HCT116 (cell line): Measurements from ENCODE around the gene LPO. TPM values are rescaled to one million over a fixed set of nuclear protein-coding genes. Genes with fewer than 3 reads are reported as not detected.
A peak's percentile ranks its signal among the peaks of the same experiment; 100 is the strongest.

Experiments
- ATAC-seq: fragments of 200-7000 bp; cut with Tn5 transposase; 2 replicates; pipeline ENCODE4 v1.9.1; 2020; ENCODE audit warnings: mild to moderate bottlenecking, moderate library complexity
- BruUV-seq: library from RNA; stranded (reverse); fragments of 400-500 nt; replicated peaks from 2 replicates; lab custom pipeline; 2021; lab: Mats Ljungman, UMichigan
- CTCF ChIA-PET: fragments of 300-600 bp; sonication (Branson Sonifier 250); formaldehyde crosslinking; loops from one replicate; lab custom pipeline; 2021; ENCODE audit warnings: antibody characterized with exemption; lab: Charles Lee
- POLR2A ChIA-PET: fragments of 300-600, 350-600 bp; sonication (Branson Sonifier 250); formaldehyde crosslinking; loops from one replicate; lab custom pipeline; 2021; ENCODE audit warnings: antibody characterized with exemption; lab: Charles Lee
- RAD21 ChIA-PET, 2 experiments: fragments of 300-600 bp; sonication (Branson Sonifier 250); formaldehyde crosslinking; loops; one replicate each; lab custom pipeline; 2023; ENCODE audit warnings: low total read pairs in 2 of 2; ENCODE audit not compliant: uncharacterized antibody in 2 of 2, unreplicated experiment in 2 of 2, low non-redundant PET in 1 of 2; lab: Charles Lee
- DNase-seq: peaks from one replicate; pipeline ENCODE4 v3.0.0-alpha.2; 2010; ENCODE audit warnings: low read depth, low spot score
- H2AFZ ChIP-seq: fragments of 200-600 bp; shearing (Covaris generic), sonication (generic); 2 replicates; pipeline ENCODE4 v1.6.1; 2017; ENCODE audit warnings: low read depth, mixed run types, mixed read lengths, antibody characterized with exemption, low read length; ENCODE audit not compliant: poor library complexity, severe bottlenecking
- H3K27ac ChIP-seq: 2 replicates; pipeline ENCODE4 v1.5.1; 2012; ENCODE audit warnings: low read depth, low read length
- H3K27me3 ChIP-seq: fragments of 200-600 bp; sonication (generic); 2 replicates; pipeline ENCODE4 v1.6.1; 2016; ENCODE audit warnings: mixed run types, low read length, mixed read lengths; ENCODE audit not compliant: insufficient read depth
- H3K36me3 ChIP-seq, 2 experiments: fragments of 200-500 bp in 1 of 2; fragments of 200-600 bp in 1 of 2; sonication (Bioruptor generic) in 1 of 2; sonication (generic) in 1 of 2; 2 replicates each; pipeline versions ENCODE4 v1.5.1 to v1.6.1; 2014 to 2016; ENCODE audit warnings: low read length in 2 of 2, inconsistent platforms in 1 of 2, mixed read lengths in 1 of 2, mixed run types in 1 of 2; ENCODE audit not compliant: insufficient read depth in 2 of 2, control insufficient read depth in 1 of 2
- H3K4me1 ChIP-seq, 2 experiments: fragments of 200-600 bp in 1 of 2; sonication (generic) in 1 of 2; 2 replicates each; pipeline versions ENCODE4 v1.5.1 to v1.6.1; 2012 to 2017; ENCODE audit warnings: low read length in 2 of 2, inconsistent platforms in 1 of 2, mild to moderate bottlenecking in 1 of 2, mixed read lengths in 1 of 2, mixed run types in 1 of 2, moderate library complexity in 1 of 2; ENCODE audit not compliant: insufficient read depth in 2 of 2, control insufficient read depth in 1 of 2
- H3K4me2 ChIP-seq: fragments of 200-600 bp; sonication (generic); 2 replicates; pipeline ENCODE4 v1.6.1; 2017; ENCODE audit warnings: mixed run types, low read length, mixed read lengths
- H3K4me3 ChIP-seq, 2 experiments: fragments of 200-600 bp in 1 of 2; sonication (generic) in 1 of 2; replicated peaks in 1 of 2; 2 replicates each; pipeline ENCODE4 v1.5.1; 2011 to 2016; ENCODE audit warnings: low read length in 2 of 2, control low read depth in 1 of 2, low read depth in 1 of 2, mild to moderate bottlenecking in 1 of 2, mixed read lengths in 1 of 2, mixed run types in 1 of 2
- H3K79me2 ChIP-seq: fragments of 200-600 bp; sonication (generic); 2 replicates; pipeline ENCODE4 v1.6.1; 2017; ENCODE audit warnings: mild to moderate bottlenecking, mixed run types, low read length, moderate library complexity, mixed read lengths; ENCODE audit not compliant: insufficient read depth
- H3K9ac ChIP-seq: fragments of 200-600 bp; sonication (generic); 2 replicates; pipeline ENCODE4 v1.6.1; 2016; ENCODE audit warnings: low read length, mixed read lengths
- H3K9me2 ChIP-seq: fragments of 200-600 bp; sonication (generic), shearing (Covaris generic); 2 replicates; pipeline ENCODE4 v1.6.1; 2017; ENCODE audit warnings: mixed run types, mild to moderate bottlenecking, moderate library complexity; ENCODE audit not compliant: insufficient read depth
- H3K9me3 ChIP-seq, 2 experiments: fragments of 200-500 bp in 1 of 2; fragments of 200-600 bp in 1 of 2; sonication (Bioruptor generic) in 1 of 2; sonication (generic) in 1 of 2; 2 replicates each; pipeline ENCODE4 v1.6.1; 2014 to 2017; ENCODE audit warnings: low read length in 2 of 2, mixed read lengths in 2 of 2, inconsistent platforms in 1 of 2, low read depth in 1 of 2, mild to moderate bottlenecking in 1 of 2, mixed run types in 1 of 2, moderate library complexity in 1 of 2; ENCODE audit not compliant: control insufficient read depth in 1 of 2, insufficient read depth in 1 of 2
- H4K20me1 ChIP-seq: fragments of 200-600 bp; sonication (generic), shearing (Covaris generic); 2 replicates; pipeline ENCODE4 v1.6.1; 2017; ENCODE audit warnings: mixed run types, mild to moderate bottlenecking, moderate library complexity; ENCODE audit not compliant: insufficient read depth
- ATF3 ChIP-seq: IDR thresholded peaks from 2 replicates; pipeline ENCODE4 v1.6.1; 2012
- EZH2 ChIP-seq: fragments of 200-600 bp; sonication (generic); IDR thresholded peaks from 2 replicates; pipeline ENCODE4 v1.6.1; 2017; ENCODE audit warnings: antibody characterized with exemption, mixed run types
- EZH2phosphoT487 ChIP-seq: fragments of 200-600 bp; IDR thresholded peaks from 2 replicates; pipeline ENCODE4 v1.6.1; 2018; ENCODE audit warnings: antibody characterized with exemption, borderline replicate concordance
- FOSL1 ChIP-seq: IDR thresholded peaks from 2 replicates; pipeline ENCODE4 v1.6.1; 2012; ENCODE audit warnings: low read depth
- JUND ChIP-seq: IDR thresholded peaks from 2 replicates; pipeline ENCODE4 v1.6.1; 2012
- POLR2A ChIP-seq: IDR thresholded peaks from 2 replicates; pipeline ENCODE4 v1.7.0; 2011; ENCODE audit warnings: borderline replicate concordance; ENCODE audit not compliant: insufficient read depth, insufficient read length; ENCODE audit errors: extremely low read depth
- RAD21 ChIP-seq: IDR thresholded peaks from 2 replicates; pipeline ENCODE4 v1.6.1; 2012; ENCODE audit warnings: low read depth, mild to moderate bottlenecking
- SIN3A ChIP-seq: IDR thresholded peaks from 2 replicates; pipeline ENCODE4 v1.6.1; 2012; ENCODE audit warnings: low read depth
- SRF ChIP-seq: IDR thresholded peaks from 2 replicates; pipeline ENCODE4 v1.6.1; 2012; ENCODE audit warnings: low read depth
- YY1 ChIP-seq: IDR thresholded peaks from 2 replicates; pipeline ENCODE4 v1.6.1; 2011; ENCODE audit warnings: low read length, low read depth, moderate library complexity, mild to moderate bottlenecking; ENCODE audit not compliant: insufficient replicate concordance; ENCODE audit errors: extremely low read depth
- ZBTB33 ChIP-seq: IDR thresholded peaks from 2 replicates; pipeline ENCODE4 v1.6.1; 2011; ENCODE audit warnings: mild to moderate bottlenecking, low read length, moderate library complexity; ENCODE audit not compliant: insufficient replicate concordance; ENCODE audit errors: extremely low read depth
- ZFX ChIP-seq: fragments of 450-650 bp; IDR thresholded peaks from 2 replicates; pipeline ENCODE4 v1.6.1; 2017
- ZNF274 ChIP-seq: fragments of 200-500 bp; sonication (Bioruptor generic); IDR thresholded peaks from 2 replicates; pipeline ENCODE4 v1.6.1; 2014; ENCODE audit warnings: mild to moderate bottlenecking, low read depth, low read length, inconsistent platforms
- intact Hi-C: fragments of 100-400 bp; cut with micrococcal nuclease; formaldehyde crosslinking; loops from 2 replicates; pipeline ENCODE4 v1.10.0; 2022
- total RNA-seq: library from RNA; stranded (reverse); gene quantifications from one replicate; pipeline ENCODE4 v1.2.1, GENCODE V29; 2021; ENCODE audit not compliant: unreplicated experiment
- TF ChIP-seq, protein P1 (sequence below), 3 experiments: fragments of 200-600 bp in 1 of 3; sonication (generic) in 1 of 3; IDR thresholded peaks in 2 of 3; conservative IDR thresholded peaks in 1 of 3; 2 replicates each; pipeline ENCODE4 v1.5.1; 2012 to 2017; ENCODE audit warnings: low read depth in 2 of 3, low read length in 2 of 3, antibody characterized with exemption in 1 of 3, borderline replicate concordance in 1 of 3, control low read depth in 1 of 3, mild to moderate bottlenecking in 1 of 3, mixed read lengths in 1 of 3, mixed run types in 1 of 3, moderate library complexity in 1 of 3; ENCODE audit not compliant: insufficient read depth in 1 of 3

The LPO gene
- total RNA-seq, 1 experiment from 2014 or later, result not detected

DNA sequence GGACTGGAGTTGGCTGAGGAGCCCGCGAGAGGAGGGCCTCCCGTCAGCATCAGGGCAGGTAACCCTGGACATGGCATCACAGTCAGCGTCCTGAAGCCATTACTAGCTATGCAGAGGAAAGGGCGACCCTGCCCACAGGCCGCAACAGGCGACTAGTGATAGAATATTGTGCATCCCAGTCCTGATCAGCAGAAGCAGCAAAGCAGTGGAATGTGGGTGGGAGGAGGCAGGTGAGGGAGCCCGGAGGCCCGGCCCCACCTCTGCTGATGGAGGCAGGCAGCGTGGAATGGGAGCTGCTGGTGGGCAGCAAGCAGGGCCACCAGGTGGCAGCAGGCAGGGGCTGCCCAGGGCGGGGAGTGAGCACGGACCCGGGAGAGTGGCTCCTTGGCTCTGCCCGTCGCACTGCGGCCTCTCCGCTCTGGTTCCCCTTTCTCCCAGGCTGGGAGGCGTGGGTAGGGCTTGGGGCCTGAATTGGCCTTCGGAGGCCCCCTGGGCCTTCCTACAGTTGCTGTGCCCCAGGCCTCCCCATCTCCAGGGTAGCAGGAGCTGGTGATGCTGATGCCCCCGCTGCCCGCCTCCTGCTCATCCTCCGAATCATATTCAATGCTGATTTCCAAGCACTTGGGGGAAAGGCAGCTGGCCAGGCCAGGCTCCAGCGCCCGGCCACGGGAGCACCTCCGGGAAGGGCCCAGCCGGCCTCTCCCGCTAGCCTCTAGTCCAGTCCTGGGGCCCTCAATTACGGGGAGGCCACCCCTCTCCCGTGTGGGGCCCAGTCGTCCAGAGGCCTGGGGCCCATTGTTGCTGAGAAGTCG, 70.0 kb downstream of the LPO start:
- H3K27me3 ChIP-seq, result no peaks in the 10 kb centered on the region
- H3K79me2 ChIP-seq, result no peaks in the 10 kb centered on the region
- H3K9ac ChIP-seq, result no peak overlapping the region
- H3K9me2 ChIP-seq, result no peaks in the 10 kb centered on the region
- intact Hi-C loops, result no loop called here
- H3K9me3 ChIP-seq, result no peaks in the 10 kb centered on the region
- no peak overlapping the region for H3K27ac ChIP-seq
- H3K4me2 ChIP-seq, result no peak overlapping the region
- peaks cover 0 to 9% of the 10 kb centered on the region in 2 experiments; a peak in 2 of 4 replicates for H3K4me1 ChIP-seq
- H3K36me3 ChIP-seq, result no peaks in the 10 kb centered on the region
- ATAC-seq (peak; percentile 61), DNase-seq (no peak)
- POLR2A ChIA-PET, result interaction anchor here (1.4 kb wide), 1 partner anchor 323 kb away, joined by 3 read pairs; no protein-coding TSS in a partner anchor
- H3K4me3 ChIP-seq, result no peak overlapping the region
- H4K20me1 ChIP-seq, result no peaks in the 10 kb centered on the region
- CTCF ChIA-PET, result interaction anchor here (1.1 to 2.3 kb wide), 3 partner anchors 9 to 139 kb away, joined by 4 to 13 read pairs (median 4); no protein-coding TSS in a partner anchor
- RAD21 ChIA-PET, result no interaction called here
- BruUV-seq, result no TSS peak
- TF ChIP-seq ZBTB33 (no peak), SIN3A (no peak), ZFX (no peak), JUND (no peak), ZNF274 (no peak), FOSL1 (no peak), RAD21 (peak; percentile 29; the same call in 1 of the 2 replicates), POLR2A (no peak), EZH2 (no peak), YY1 (no peak), SRF (no peak), ATF3 (no peak), EZH2phosphoT487 (no peak)
- TF ChIP-seq, protein P1, sequence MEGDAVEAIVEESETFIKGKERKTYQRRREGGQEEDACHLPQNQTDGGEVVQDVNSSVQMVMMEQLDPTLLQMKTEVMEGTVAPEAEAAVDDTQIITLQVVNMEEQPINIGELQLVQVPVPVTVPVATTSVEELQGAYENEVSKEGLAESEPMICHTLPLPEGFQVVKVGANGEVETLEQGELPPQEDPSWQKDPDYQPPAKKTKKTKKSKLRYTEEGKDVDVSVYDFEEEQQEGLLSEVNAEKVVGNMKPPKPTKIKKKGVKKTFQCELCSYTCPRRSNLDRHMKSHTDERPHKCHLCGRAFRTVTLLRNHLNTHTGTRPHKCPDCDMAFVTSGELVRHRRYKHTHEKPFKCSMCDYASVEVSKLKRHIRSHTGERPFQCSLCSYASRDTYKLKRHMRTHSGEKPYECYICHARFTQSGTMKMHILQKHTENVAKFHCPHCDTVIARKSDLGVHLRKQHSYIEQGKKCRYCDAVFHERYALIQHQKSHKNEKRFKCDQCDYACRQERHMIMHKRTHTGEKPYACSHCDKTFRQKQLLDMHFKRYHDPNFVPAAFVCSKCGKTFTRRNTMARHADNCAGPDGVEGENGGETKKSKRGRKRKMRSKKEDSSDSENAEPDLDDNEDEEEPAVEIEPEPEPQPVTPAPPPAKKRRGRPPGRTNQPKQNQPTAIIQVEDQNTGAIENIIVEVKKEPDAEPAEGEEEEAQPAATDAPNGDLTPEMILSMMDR (IDR thresholded peaks at IDR 0.05 in 2 of 3, conservative IDR thresholded peaks at IDR 0.05 in 1 of 3; ENCODE audit: borderline replicate concordance in 1 of 3, insufficient read depth in 1 of 3, low read depth in 2 of 3, low read length in 2 of 3), result peak; percentile 21 to 52 (median 50); a peak in 5 of 6 replicates
- H2AFZ ChIP-seq, result no peak overlapping the region
